ENCODE measurements around the gene MDFIC. TPM values are rescaled to one million over a fixed set of nuclear protein-coding genes. Genes with fewer than 3 reads are reported as not detected.

Gene MDFIC
- total and polyA plus RNA-seq, 2 of the 4 experiments (the other 2 are of a cell fraction) = 16.9 to 35.0 TPM

GRCh38 chr7:114921631-114922025, 266 bp upstream of the MDFIC start:
- no peaks in the 10 kb centered on the region for H3K36me3 ChIP-seq (ENCODE audit: control insufficient read depth, insufficient read depth, low read length)
- POLR2A ChIA-PET (ENCODE audit: unreplicated experiment) = no interaction called here
- dilution Hi-C loops (cut with HindIII; ENCODE audit: low sequenced_read_pairs, unreplicated experiment) = no loop called here

More at GRCh38 chr7:114921631-114922025, 266 bp upstream of the MDFIC start:
- Histone ChIP-seq H3K27ac (ENCODE audit: insufficient read depth, low read length) (peak overlapping the region; percentile 77; the same call in 1 of the 2 replicates), H3K79me1 (ENCODE audit: low read depth in 1 of 2, low read length in 2 of 2) (peaks cover 3 to 18% of the 10 kb centered on the region in 2 experiments; a peak in 2 of 4 replicates), H3K56ac (ENCODE audit: extremely low read depth, insufficient read depth, low read length) (peak overlapping the region; percentile 65; the same call in 1 of the 2 replicates), H4K91ac (ENCODE audit: insufficient read depth, low read depth, low read length) (peak overlapping the region; percentile 81), H2BK20ac (ENCODE audit: low read depth, low read length) (peak overlapping the region; percentile 84), H3K4me2 (ENCODE audit: low read depth, low read length) (peak overlapping the region; percentile 95), H2AK9ac (replicated peaks; ENCODE audit: low read depth, low read length, poor library complexity) (no peak overlapping the region), H3K14ac (replicated peaks; ENCODE audit: low read depth, low read length) (peak overlapping the region; percentile 88; the same call in 1 of the 2 replicates), H3K9me1 (ENCODE audit: insufficient read depth, low read length) (0 out of 2 replicates have a peak, but pooled peaks cover 2% of the 10 kb centered on the region), H4K5ac (ENCODE audit: low read depth, low read length) (peak overlapping the region; percentile 87), H3K18ac (ENCODE audit: low read depth, low read length) (peak overlapping the region; percentile 80), H2BK5ac (ENCODE audit: low read depth, low read length, poor library complexity, severe bottlenecking) (peak overlapping the region; percentile 68), H3K4me1 (ENCODE audit: control insufficient read depth, insufficient read depth, low read length) (peaks cover 4% of the 10 kb centered on the region; the same call in 1 of the 2 replicates), H4K20me1 (ENCODE audit: insufficient read depth, low read length) (no peaks in the 10 kb centered on the region), H3K23ac (ENCODE audit: low read depth, low read length) (peak overlapping the region; percentile 77), H3K4ac (ENCODE audit: low read depth, low read length) (peak overlapping the region; percentile 93), H2AK5ac (ENCODE audit: low read depth, low read length) (0 out of 2 replicates have a peak overlapping the region, but pooled peaks have one; percentile 3), H2AFZ (replicated peaks; ENCODE audit: low read length, poor library complexity) (peak overlapping the region; percentile 92), H3K27me3 (ENCODE audit: control insufficient read depth, insufficient read depth, low read length) (no peaks in the 10 kb centered on the region), H2BK120ac (ENCODE audit: low read depth, low read length) (peak overlapping the region; percentile 95), H2BK15ac (ENCODE audit: low read depth, low read length) (peak overlapping the region; percentile 83), H3K9me3 (ENCODE audit: control insufficient read depth, insufficient read depth, low read length) (no peaks in the 10 kb centered on the region), H3K9ac (ENCODE audit: low read depth, low read length) (peak overlapping the region; percentile 34; the same call in 1 of the 2 replicates), H4K8ac (ENCODE audit: low read depth in 2 of 2, low read length in 2 of 2) (peak overlapping the region; percentile 73 to 78), H3K4me3 (ENCODE audit: insufficient read depth, low read depth, low read length) (peak overlapping the region; percentile 68)
- BruUV-seq (replicated peaks) = no TSS peak
- TF ChIP-seq MAZ (IDR thresholded peaks at IDR 0.05; ENCODE audit: borderline replicate concordance, low read depth, low read length) (no peak), RAD21 (IDR thresholded peaks at IDR 0.05; ENCODE audit: low read length) (no peak), SMC3 (IDR thresholded peaks at IDR 0.05; ENCODE audit: low read depth, low read length) (no peak), CEBPB (IDR thresholded peaks at IDR 0.05; ENCODE audit: low read depth, low read length) (no peak), RCOR1 (IDR thresholded peaks at IDR 0.05; ENCODE audit: insufficient replicate concordance, low read length) (no peak), MXI1 (IDR thresholded peaks at IDR 0.05; ENCODE audit: borderline replicate concordance, low read depth, low read length) (no peak), POLR2A (IDR thresholded peaks at IDR 0.05; ENCODE audit: low read depth, low read length) (no peak), USF2 (IDR thresholded peaks at IDR 0.05; ENCODE audit: low read depth, low read length) (no peak), MAFK (IDR thresholded peaks at IDR 0.05; ENCODE audit: low read depth, low read length) (no peak)
- in situ Hi-C loops (cut with MboI; ENCODE audit: low sequenced_read_pairs) = no loop called here
- intact Hi-C loops (cut with micrococcal nuclease) = loop anchor here (2.0 to 10.0 kb wide), 3 partner anchors 435 to 837 kb away; no protein-coding TSS in a partner anchor
- ATAC-seq (ENCODE audit: low read depth) (no peak), DNase-seq (no peak)
- WGBS, 2 experiments (ENCODE audit: extremely low coverage in 2 of 2, insufficient read length in 1 of 2) = 71% methylated on average over 8 of the region's 15 CpGs; no CpG with 5 or more reads in 1 of the 2 experiments
- CTCF ChIA-PET = no interaction called here

All from IMR-90 (cell line).